ENCODE measurements around the gene SUSD4. TPM values are rescaled to one million over a fixed set of nuclear protein-coding genes. Genes with fewer than 3 reads are reported as not detected.

The SUSD4 gene
- total RNA-seq, 4 donors from 2014 or later: 2.2 to 5.3 (median 2.5) TPM

- H3K27me3 ChIP-seq: peaks cover 3% of the 10 kb centered on the region
- H3K4me1 ChIP-seq: no peaks in the 10 kb centered on the region
- no peak overlapping the region for H3K4me3 ChIP-seq
- H3K36me3 ChIP-seq: no peaks in the 10 kb centered on the region
- H3K9me3 ChIP-seq: no peaks in the 10 kb centered on the region
- H3K27ac ChIP-seq: no peak overlapping the region
- no peak for ATAC-seq
- 94 to 96% methylated on average over 3 of the region's 3 CpGs for WGBS, 2 donors (ENCODE audit: low coverage in 1 of 2)
- TF ChIP-seq CTCF (IDR thresholded peaks at IDR 0.05) (no peak), EP300 (IDR thresholded peaks at IDR 0.05) (no peak), POLR2AphosphoS5 (IDR thresholded peaks at IDR 0.05) (no peak)
These were observed 177.2 kb downstream of the SUSD4 start for GRCh38 chr1:223186800-223187199.

DNA sequence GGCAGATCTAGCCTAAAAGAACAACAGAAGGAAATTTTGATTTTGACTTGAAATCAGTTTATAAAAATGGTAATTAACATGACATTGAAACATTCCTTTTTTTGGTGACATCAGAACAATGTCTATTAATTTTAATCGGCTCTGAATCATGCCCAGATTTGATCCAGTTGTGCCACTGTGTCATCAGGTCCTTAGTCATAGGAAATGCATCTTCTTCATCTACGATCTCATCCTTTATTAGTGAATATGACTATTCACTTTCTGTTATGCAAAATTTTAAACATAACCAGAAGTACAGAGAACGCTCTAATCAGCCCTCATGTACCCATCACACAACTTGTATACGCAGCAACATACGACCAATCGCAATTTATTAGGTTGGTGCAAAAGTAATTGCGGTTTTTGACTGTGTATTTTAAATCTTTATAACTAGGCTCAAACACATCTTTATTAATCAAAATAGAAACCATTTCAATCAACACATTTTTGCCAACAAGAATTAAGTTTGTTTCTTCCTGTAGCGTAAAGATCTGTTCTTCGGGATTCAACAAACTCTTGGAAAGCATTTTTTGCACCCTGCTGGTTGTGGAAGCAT, 180.6 kb downstream of the SUSD4 start:
- H3K27me3 ChIP-seq: no peaks in the 10 kb centered on the region
- no peak for ATAC-seq
- H3K9me3 ChIP-seq: no peaks in the 10 kb centered on the region
- no peak for TF ChIP-seq POLR2AphosphoS5 (IDR thresholded peaks at IDR 0.05)
- TF ChIP-seq POLR2A (IDR thresholded peaks at IDR 0.05): no peak
- no peak for TF ChIP-seq CTCF (IDR thresholded peaks at IDR 0.05)
- no peak for TF ChIP-seq EP300 (IDR thresholded peaks at IDR 0.05)
- no peak overlapping the region for H3K27ac ChIP-seq
- no peaks in the 10 kb centered on the region for H3K36me3 ChIP-seq
- H3K4me1 ChIP-seq: peaks cover 0 to 5% (median 4%) of the 10 kb centered on the region in 3 donors
- 81% methylated on average over 9 of the region's 9 CpGs for WGBS, 2 donors (ENCODE audit: low coverage in 1 of 2)
- no peak overlapping the region for H3K4me3 ChIP-seq

DNA sequence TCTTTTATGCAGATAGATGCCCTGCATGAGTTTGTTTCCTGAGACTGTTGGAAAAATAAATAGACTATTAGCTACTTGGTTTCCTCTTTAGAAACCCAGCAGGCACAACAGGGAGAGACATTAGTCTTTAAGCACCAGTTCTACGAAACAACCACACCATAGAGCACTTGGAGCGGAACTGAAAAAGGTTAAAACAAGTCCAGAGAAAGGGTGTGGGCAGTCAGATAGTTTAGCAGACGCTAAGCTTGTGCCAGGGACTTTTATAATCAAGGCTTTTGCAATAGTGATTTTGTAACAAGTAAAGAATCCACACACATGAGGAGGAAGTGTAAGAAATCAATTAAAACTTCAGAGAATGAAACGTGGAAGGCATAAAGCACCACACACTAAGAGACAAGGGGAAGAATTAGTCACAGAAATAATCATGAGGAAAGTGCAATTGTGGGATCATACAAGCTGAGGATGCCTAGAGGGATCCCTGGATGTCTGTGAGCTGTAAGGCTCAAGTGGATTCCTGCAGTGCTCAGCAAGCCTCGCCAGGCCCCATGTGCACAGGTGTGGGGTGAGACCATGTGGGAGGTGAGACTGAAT, 183.2 kb downstream of the SUSD4 start:
- peak; percentile 88 for ATAC-seq
- Histone ChIP-seq H3K27me3 (no peaks in the 10 kb centered on the region), H3K27ac (peak overlapping the region in 2 of 4 donors; percentile 48 to 61), H3K4me3 (no peak overlapping the region), H3K9me3 (no peaks in the 10 kb centered on the region), H3K4me1 (peaks cover 0 to 5% (median 4%) of the 10 kb centered on the region in 3 donors), H3K36me3 (no peaks in the 10 kb centered on the region)
- 37 to 54% methylated on average over 4 to 5 of the region's 5 CpGs for WGBS, 2 donors (ENCODE audit: low coverage in 1 of 2)
- TF ChIP-seq CTCF (IDR thresholded peaks at IDR 0.05) (no peak), POLR2AphosphoS5 (IDR thresholded peaks at IDR 0.05) (peak; percentile 55)

DNA sequence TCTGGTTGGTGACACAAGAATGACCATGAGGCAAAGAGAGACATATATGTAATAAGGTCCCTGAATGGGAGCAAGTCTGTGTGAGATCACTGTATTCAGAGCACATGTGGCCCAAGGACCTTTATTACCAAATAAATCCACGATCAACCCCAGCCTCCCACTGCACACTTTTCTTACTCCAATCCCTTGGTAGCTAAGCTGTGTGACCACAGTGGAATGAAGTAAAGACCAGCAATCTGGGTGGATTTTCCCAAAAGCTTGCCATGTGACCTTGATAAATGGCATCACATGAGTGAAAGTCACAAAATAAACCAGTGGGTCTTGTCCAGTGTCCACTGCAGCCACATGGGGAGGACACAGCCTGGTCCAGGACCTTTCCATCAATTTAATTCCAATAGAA, 184.2 kb downstream of the SUSD4 start:
- Histone ChIP-seq H3K9me3 (no peaks in the 10 kb centered on the region), H3K27ac (peak overlapping the region in 1 of 4 donors; percentile 4), H3K4me1 (peaks cover 0 to 5% (median 4%) of the 10 kb centered on the region in 3 donors), H3K4me3 (no peak overlapping the region), H3K27me3 (no peaks in the 10 kb centered on the region), H3K36me3 (no peaks in the 10 kb centered on the region)
- no peak for TF ChIP-seq CTCF (IDR thresholded peaks at IDR 0.05)
- no peak for TF ChIP-seq EP300 (IDR thresholded peaks at IDR 0.05)
- no peak for TF ChIP-seq POLR2AphosphoS5 (IDR thresholded peaks at IDR 0.05)
- no peak for TF ChIP-seq POLR2A (IDR thresholded peaks at IDR 0.05)
- ATAC-seq: no peak
- WGBS, 2 donors (ENCODE audit: low coverage in 1 of 2): 36 to 100% methylated on average over 1 of the region's 1 CpG

DNA sequence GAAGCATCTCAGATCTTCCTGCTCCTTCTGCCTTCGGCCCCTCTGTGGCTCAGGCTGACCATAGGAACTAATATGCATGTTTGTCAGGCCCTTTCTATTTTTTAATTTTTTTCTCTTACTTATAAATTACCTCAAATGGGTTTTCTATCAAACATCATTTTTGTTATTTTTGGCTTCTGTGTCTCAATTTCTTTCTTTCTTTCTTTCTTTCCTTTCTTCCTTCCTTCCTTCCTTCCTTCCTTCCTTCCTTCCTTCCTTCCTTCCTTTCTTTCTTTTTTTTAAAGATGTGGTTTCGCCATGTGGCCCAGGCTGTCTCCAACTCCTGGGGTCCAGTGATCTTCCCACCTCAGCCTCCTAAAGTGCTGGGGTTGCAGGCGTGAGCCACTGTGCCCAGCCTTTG, 184.7 kb downstream of the SUSD4 start:
- H3K27ac ChIP-seq: no peak overlapping the region
- WGBS, 2 donors (ENCODE audit: low coverage in 1 of 2): 92 to 100% methylated on average over 2 to 3 of the region's 3 CpGs

More for the DNA sequence above, 184.7 kb downstream of the SUSD4 start:
- Histone ChIP-seq H3K4me1 (peaks cover 0 to 5% (median 4%) of the 10 kb centered on the region in 3 donors), H3K9me3 (no peaks in the 10 kb centered on the region), H3K36me3 (no peaks in the 10 kb centered on the region), H3K27me3 (no peaks in the 10 kb centered on the region), H3K4me3 (no peak overlapping the region)
- TF ChIP-seq CTCF (IDR thresholded peaks at IDR 0.05) (no peak), EP300 (IDR thresholded peaks at IDR 0.05) (no peak), POLR2AphosphoS5 (IDR thresholded peaks at IDR 0.05) (no peak), POLR2A (IDR thresholded peaks at IDR 0.05) (no peak)
- no peak for ATAC-seq

Measured in gastroesophageal sphincter (tissue), 4 donors.